ENCODE data around the gene LINC00237. TPM values are rescaled to one million over a fixed set of nuclear protein-coding genes. Genes with fewer than 3 reads are reported as not detected.

LINC00237 gene
- total RNA-seq, 1 experiment from 2014 or later: 0.90 TPM

GRCh38 chr20:21101932-21102575, 4.1 kb downstream of the LINC00237 start:
- H3K9me3 ChIP-seq (ENCODE audit: control insufficient read depth, low read depth, low read length): no peaks in the 10 kb centered on the region
- H3K9ac ChIP-seq (ENCODE audit: extremely low read depth, insufficient read length, low read length): no peak overlapping the region
- no peaks in the 10 kb centered on the region for H3K79me2 ChIP-seq (ENCODE audit: insufficient read depth, low read length)
- Mint-ChIP-seq H3K27me3 (ENCODE audit: low read depth) (peaks cover 98% of the 10 kb centered on the region), H3K4me3 (peak overlapping the region; percentile 62 to 89), H3K4me1 (peaks cover 48 to 62% of the 10 kb centered on the region in 2 experiments), H3K27ac (no peak overlapping the region), H3K36me3 (ENCODE audit: insufficient read depth in 1 of 3, low read depth in 3 of 3) (no peaks in the 10 kb centered on the region), H3K9me3 (no peaks in the 10 kb centered on the region; a peak in 2 of 5 replicates)
- WGBS (ENCODE audit: extremely low coverage, insufficient read length, low lambda C conversion rate): no CpG with 5 or more reads among the region's 35 CpGs
- H3K27me3 ChIP-seq (ENCODE audit: insufficient read depth, low read length): peaks cover 44% of the 10 kb centered on the region
- H3K4me1 ChIP-seq (ENCODE audit: insufficient read depth, low read length): no peaks in the 10 kb centered on the region; the same call in 1 of the 2 replicates
- no peak overlapping the region for H3K18ac ChIP-seq (ENCODE audit: insufficient read length, low read depth, low read length)
- no peak overlapping the region for H3K14ac ChIP-seq (ENCODE audit: insufficient read depth, low read length)
- H3K4ac ChIP-seq (ENCODE audit: low read depth, low read length): no peak overlapping the region
- TF ChIP-seq, protein P1, sequence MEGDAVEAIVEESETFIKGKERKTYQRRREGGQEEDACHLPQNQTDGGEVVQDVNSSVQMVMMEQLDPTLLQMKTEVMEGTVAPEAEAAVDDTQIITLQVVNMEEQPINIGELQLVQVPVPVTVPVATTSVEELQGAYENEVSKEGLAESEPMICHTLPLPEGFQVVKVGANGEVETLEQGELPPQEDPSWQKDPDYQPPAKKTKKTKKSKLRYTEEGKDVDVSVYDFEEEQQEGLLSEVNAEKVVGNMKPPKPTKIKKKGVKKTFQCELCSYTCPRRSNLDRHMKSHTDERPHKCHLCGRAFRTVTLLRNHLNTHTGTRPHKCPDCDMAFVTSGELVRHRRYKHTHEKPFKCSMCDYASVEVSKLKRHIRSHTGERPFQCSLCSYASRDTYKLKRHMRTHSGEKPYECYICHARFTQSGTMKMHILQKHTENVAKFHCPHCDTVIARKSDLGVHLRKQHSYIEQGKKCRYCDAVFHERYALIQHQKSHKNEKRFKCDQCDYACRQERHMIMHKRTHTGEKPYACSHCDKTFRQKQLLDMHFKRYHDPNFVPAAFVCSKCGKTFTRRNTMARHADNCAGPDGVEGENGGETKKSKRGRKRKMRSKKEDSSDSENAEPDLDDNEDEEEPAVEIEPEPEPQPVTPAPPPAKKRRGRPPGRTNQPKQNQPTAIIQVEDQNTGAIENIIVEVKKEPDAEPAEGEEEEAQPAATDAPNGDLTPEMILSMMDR (conservative IDR thresholded peaks at IDR 0.05): no peak
- no peak overlapping the region for H4K8ac ChIP-seq (replicated peaks; ENCODE audit: insufficient read length, low read depth, low read length)
- no peak overlapping the region for H4K91ac ChIP-seq (ENCODE audit: insufficient read length, low read depth, low read length)
- DNase-seq: peak; percentile 62
- H2BK15ac ChIP-seq (ENCODE audit: low read depth, low read length): no peak overlapping the region
- peaks cover 59% of the 10 kb centered on the region for H3K23me2 ChIP-seq (ENCODE audit: insufficient read length, low read depth, low read length, poor library complexity, severe bottlenecking)
- H3T11ph ChIP-seq (ENCODE audit: low read length): no peak overlapping the region
- H4K5ac ChIP-seq (ENCODE audit: insufficient read length, low read depth, low read length): no peak overlapping the region
- H2BK12ac ChIP-seq (ENCODE audit: insufficient read length, low read depth, low read length): no peak overlapping the region
- no peak overlapping the region for H2BK120ac ChIP-seq (ENCODE audit: low read depth, low read length, poor library complexity, severe bottlenecking)
- no peak overlapping the region for H2BK20ac ChIP-seq (ENCODE audit: low read depth, low read length, poor library complexity, severe bottlenecking)
- H3K56ac ChIP-seq (ENCODE audit: insufficient read length, low read depth, low read length): no peak overlapping the region
- no peak overlapping the region for H2AK5ac ChIP-seq (ENCODE audit: insufficient read length, low read length)
- H4K20me1 ChIP-seq (ENCODE audit: control insufficient read depth, insufficient read depth, insufficient read length): no peaks in the 10 kb centered on the region
- peak overlapping the region; percentile 89 for H3K4me2 ChIP-seq (ENCODE audit: insufficient read depth, insufficient read length, low read length)
- no peaks in the 10 kb centered on the region for H3K79me1 ChIP-seq (ENCODE audit: insufficient read depth, low read depth, low read length, poor library complexity, severe bottlenecking)
- no peak overlapping the region for H3K23ac ChIP-seq (ENCODE audit: insufficient read length, low read depth, low read length)
- H3K27ac ChIP-seq (ENCODE audit: insufficient read length, low read depth, low read length): no peak overlapping the region
- H2AFZ ChIP-seq (ENCODE audit: low read length): no peak overlapping the region
- no peak overlapping the region for H2BK5ac ChIP-seq (ENCODE audit: insufficient read length, low read length)

Measured in H9 (cell line).